Trophoblast cell (in vitro differentiated cells and primary cell): ENCODE data around the gene SMTNL1.
A peak's percentile ranks its signal among the peaks of the same experiment; 100 is the strongest.

Experiments used
- DNase-seq, 2 donors: peaks; one replicate each; pipeline ENCODE4 v3.0.0-alpha.2; 2016
- H2AFZ ChIP-seq: 2 replicates; pipeline ENCODE4 v1.6.1; 2013; ENCODE audit warnings: low read length, moderate library complexity, mild to moderate bottlenecking; ENCODE audit not compliant: insufficient read depth, poor library complexity
- H2AK5ac ChIP-seq: 2 replicates; pipeline ENCODE4 v1.6.1; 2013; ENCODE audit warnings: mild to moderate bottlenecking, low read length
- H2BK120ac ChIP-seq: 2 replicates; pipeline ENCODE4 v1.6.1; 2013; ENCODE audit warnings: low read length, mild to moderate bottlenecking, moderate library complexity; ENCODE audit not compliant: insufficient read depth, poor library complexity
- H2BK12ac ChIP-seq: 2 replicates; pipeline ENCODE4 v1.6.1; 2013; ENCODE audit warnings: mild to moderate bottlenecking, low read length, moderate library complexity
- H2BK5ac ChIP-seq: 2 replicates; pipeline ENCODE4 v1.6.1; 2013; ENCODE audit warnings: low read length, low read depth, moderate library complexity, mild to moderate bottlenecking; ENCODE audit not compliant: poor library complexity
- H3K14ac ChIP-seq: 2 replicates; pipeline ENCODE4 v1.6.1; 2013; ENCODE audit warnings: mild to moderate bottlenecking, low read length
- H3K18ac ChIP-seq: 2 replicates; pipeline ENCODE4 v1.6.1; 2013; ENCODE audit warnings: mild to moderate bottlenecking, low read length
- H3K23ac ChIP-seq: 2 replicates; pipeline ENCODE4 v1.6.1; 2013; ENCODE audit warnings: low read length
- H3K27ac ChIP-seq: 2 replicates; pipeline ENCODE4 v1.5.1; 2013; ENCODE audit warnings: low read depth, mild to moderate bottlenecking, inconsistent platforms, low read length, moderate library complexity
- H3K27me3 ChIP-seq: 2 replicates; pipeline ENCODE4 v1.6.1; 2013; ENCODE audit warnings: inconsistent platforms, mild to moderate bottlenecking, low read length, moderate library complexity; ENCODE audit not compliant: insufficient read depth
- H3K36me3 ChIP-seq, 2 experiments: 1 replicate in 1 of 2; 2 replicates in 1 of 2; pipeline ENCODE4 v1.6.1; 2013; ENCODE audit warnings: low read length in 2 of 2, mild to moderate bottlenecking in 2 of 2, moderate library complexity in 1 of 2; ENCODE audit not compliant: insufficient read depth in 2 of 2, control insufficient read depth in 1 of 2
- H3K4ac ChIP-seq: 2 replicates; pipeline ENCODE4 v1.6.1; 2013; ENCODE audit warnings: low read depth, mild to moderate bottlenecking, low read length, moderate library complexity
- H3K4me1 ChIP-seq, 2 experiments: 1 replicate in 1 of 2; 2 replicates in 1 of 2; pipeline ENCODE4 v1.6.1; 2013; ENCODE audit warnings: low read length in 2 of 2, mild to moderate bottlenecking in 2 of 2, moderate library complexity in 1 of 2; ENCODE audit not compliant: insufficient read depth in 2 of 2, control insufficient read depth in 1 of 2
- H3K4me2 ChIP-seq: 2 replicates; pipeline ENCODE4 v1.6.1; 2013; ENCODE audit warnings: inconsistent platforms, mild to moderate bottlenecking, low read length, moderate library complexity
- H3K4me3 ChIP-seq: 2 replicates; pipeline ENCODE4 v1.5.1; 2013; ENCODE audit warnings: mild to moderate bottlenecking, low read depth, low read length, inconsistent platforms
- H3K79me1 ChIP-seq: one replicate; pipeline ENCODE4 v1.6.1; 2013; ENCODE audit warnings: low read length
- H3K79me2 ChIP-seq: 2 replicates; pipeline ENCODE4 v1.6.1; 2013; ENCODE audit warnings: low read length, mild to moderate bottlenecking; ENCODE audit not compliant: control insufficient read depth, insufficient read depth, poor library complexity
- H3K9ac ChIP-seq: 2 replicates; pipeline ENCODE4 v1.6.1; 2013; ENCODE audit warnings: mild to moderate bottlenecking, low read length
- H3K9me3 ChIP-seq: 2 replicates; pipeline ENCODE4 v1.6.1; 2013; ENCODE audit warnings: low read depth, mild to moderate bottlenecking, control low read depth, inconsistent platforms, low read length; ENCODE audit not compliant: insufficient read depth
- H4K12ac ChIP-seq: 2 replicates; pipeline ENCODE4 v1.6.1; 2013; ENCODE audit warnings: low read depth, mild to moderate bottlenecking, low read length, moderate library complexity
- H4K8ac ChIP-seq: 2 replicates; pipeline ENCODE4 v1.6.1; 2013; ENCODE audit warnings: low read depth, mild to moderate bottlenecking, low read length, moderate library complexity
- H4K91ac ChIP-seq: one replicate; pipeline ENCODE4 v1.6.1; 2013; ENCODE audit warnings: low read depth, mild to moderate bottlenecking, low read length, moderate library complexity
- WGBS: extraction: QIAGEN DNeasy Blood & Tissue Kit; methylation state at CpG from one replicate; pipeline ENCODE4 v1.1.7; 2013; ENCODE audit warnings: missing lambda C conversion rate; ENCODE audit not compliant: insufficient read length, insufficient coverage; ENCODE audit errors: extremely low coverage; 5-methylcytosine and 5-hydroxymethylcytosine counted together

The SMTNL1 gene

DNA sequence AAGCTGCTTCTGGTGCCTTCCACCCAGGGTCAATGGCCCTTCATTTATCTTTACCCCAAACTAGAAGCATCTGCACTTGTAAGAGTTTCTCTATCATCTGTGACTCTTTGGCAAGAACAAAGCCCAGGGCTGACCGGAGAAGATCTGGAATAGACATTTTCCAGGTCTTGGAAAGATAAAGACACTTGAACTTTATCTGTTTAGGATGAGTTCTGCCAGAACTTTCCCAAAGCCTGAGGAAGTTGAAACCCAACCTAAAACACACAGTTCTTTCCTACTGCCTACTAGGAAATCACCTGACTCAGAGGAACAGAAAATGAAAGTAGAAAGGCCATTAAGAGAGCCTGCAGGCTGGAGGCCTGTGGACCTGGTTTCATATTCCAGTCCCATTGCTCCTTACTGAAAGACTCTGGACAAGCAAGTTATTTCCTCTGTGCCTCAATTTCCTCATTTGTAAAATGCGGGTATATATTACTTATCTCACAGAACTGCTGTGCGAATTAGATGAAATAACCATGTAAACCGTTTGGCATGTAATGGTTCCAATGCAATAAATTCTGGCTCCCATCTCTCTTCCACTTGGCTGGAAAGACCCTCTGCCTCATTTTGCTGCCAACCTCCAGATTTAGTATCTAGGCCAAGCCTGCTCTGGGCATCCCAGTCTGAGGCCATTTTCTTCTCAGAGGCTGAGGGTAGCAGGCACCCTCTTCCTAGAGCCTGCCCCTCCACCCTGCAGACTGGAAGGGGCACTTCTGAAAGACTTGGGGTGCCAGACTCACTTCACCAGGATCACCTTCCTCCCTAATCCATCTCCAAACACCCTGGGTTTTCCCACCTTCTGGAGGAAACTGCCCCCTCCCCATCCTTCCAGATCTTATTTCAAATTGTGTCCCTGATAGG, 28.9 kb downstream of the SMTNL1 start:
- no peak overlapping the region for H2BK120ac ChIP-seq
- H2BK12ac ChIP-seq, result no peak overlapping the region
- H3K79me2 ChIP-seq, result no peaks in the 10 kb centered on the region
- H4K12ac ChIP-seq, result no peak overlapping the region
- H3K4me1 ChIP-seq, result peaks cover 0 to 3% of the 10 kb centered on the region in 2 experiments
- H3K4me2 ChIP-seq, result no peak overlapping the region
- H3K36me3 ChIP-seq, result no peaks in the 10 kb centered on the region
- no peak overlapping the region for H3K18ac ChIP-seq
- no peak overlapping the region for H2AK5ac ChIP-seq
- H3K9me3 ChIP-seq, result no peaks in the 10 kb centered on the region
- no peak overlapping the region for H3K23ac ChIP-seq
- no peak overlapping the region for H3K27ac ChIP-seq
- H3K4me3 ChIP-seq, result no peak overlapping the region
- peak in 1 of 2 donors; percentile 51 for DNase-seq
- no peak overlapping the region for H2AFZ ChIP-seq
- H3K9ac ChIP-seq, result no peak overlapping the region
- no peak overlapping the region for H3K14ac ChIP-seq
- peaks cover 2% of the 10 kb centered on the region for H3K79me1 ChIP-seq
- peaks cover 4% of the 10 kb centered on the region for H3K27me3 ChIP-seq
- H4K91ac ChIP-seq, result no peak overlapping the region
- H4K8ac ChIP-seq, result no peak overlapping the region
- H3K4ac ChIP-seq, result no peak overlapping the region
- WGBS, result no CpG with 5 or more reads among the region's 4 CpGs
- no peak overlapping the region for H2BK5ac ChIP-seq

DNA sequence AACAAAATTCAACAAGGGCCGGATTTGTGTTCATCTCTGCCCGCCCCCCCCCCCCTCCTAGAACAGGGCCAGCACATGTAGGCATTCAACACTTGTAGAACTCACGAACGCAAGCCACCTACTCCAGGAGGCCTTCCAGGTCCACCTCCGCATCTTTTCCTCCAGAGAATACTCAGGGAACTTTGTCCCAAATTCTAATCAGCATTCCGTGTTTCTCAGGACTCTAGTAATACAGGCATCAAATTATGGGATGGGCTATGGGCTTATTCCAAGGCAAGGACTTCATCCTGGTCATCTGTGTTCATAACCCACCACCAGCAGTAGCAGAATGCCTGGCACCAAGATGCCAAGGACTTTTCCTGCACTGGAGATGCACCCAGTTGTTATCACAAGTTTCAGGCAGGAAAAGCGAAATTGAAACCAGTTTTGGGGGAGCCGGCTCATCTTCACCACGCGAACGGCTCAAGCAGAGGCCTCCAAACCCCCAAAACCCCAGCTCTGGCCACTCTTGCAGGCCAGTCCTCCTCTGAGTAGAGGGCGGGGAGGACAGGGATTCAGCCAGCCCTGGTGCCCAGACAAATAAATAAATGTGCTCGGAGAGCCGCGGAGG, 29.6 kb downstream of the SMTNL1 start:
- WGBS, result no CpG with 5 or more reads among the region's 15 CpGs
- peak in 1 of 2 donors; percentile 46 for DNase-seq
- H2BK120ac ChIP-seq, result no peak overlapping the region
- no peak overlapping the region for H4K91ac ChIP-seq
- H3K23ac ChIP-seq, result no peak overlapping the region
- H2AK5ac ChIP-seq, result no peak overlapping the region
- no peaks in the 10 kb centered on the region for H3K9me3 ChIP-seq
- H3K4me2 ChIP-seq, result peak overlapping the region; percentile 96
- no peak overlapping the region for H2BK12ac ChIP-seq
- H3K36me3 ChIP-seq, result no peaks in the 10 kb centered on the region
- no peak overlapping the region for H3K9ac ChIP-seq
- H3K27me3 ChIP-seq, result peaks cover 4% of the 10 kb centered on the region
- H3K18ac ChIP-seq, result no peak overlapping the region
- no peak overlapping the region for H3K14ac ChIP-seq
- no peak overlapping the region for H4K8ac ChIP-seq
- peaks cover 0 to 3% of the 10 kb centered on the region in 2 experiments for H3K4me1 ChIP-seq
- H3K79me2 ChIP-seq, result no peaks in the 10 kb centered on the region
- H3K4me3 ChIP-seq, result peak overlapping the region; percentile 32
- no peak overlapping the region for H2AFZ ChIP-seq
- no peak overlapping the region for H3K4ac ChIP-seq
- no peak overlapping the region for H2BK5ac ChIP-seq
- H3K27ac ChIP-seq, result no peak overlapping the region
- no peak overlapping the region for H4K12ac ChIP-seq
- H3K79me1 ChIP-seq, result peaks cover 2% of the 10 kb centered on the region

DNA sequence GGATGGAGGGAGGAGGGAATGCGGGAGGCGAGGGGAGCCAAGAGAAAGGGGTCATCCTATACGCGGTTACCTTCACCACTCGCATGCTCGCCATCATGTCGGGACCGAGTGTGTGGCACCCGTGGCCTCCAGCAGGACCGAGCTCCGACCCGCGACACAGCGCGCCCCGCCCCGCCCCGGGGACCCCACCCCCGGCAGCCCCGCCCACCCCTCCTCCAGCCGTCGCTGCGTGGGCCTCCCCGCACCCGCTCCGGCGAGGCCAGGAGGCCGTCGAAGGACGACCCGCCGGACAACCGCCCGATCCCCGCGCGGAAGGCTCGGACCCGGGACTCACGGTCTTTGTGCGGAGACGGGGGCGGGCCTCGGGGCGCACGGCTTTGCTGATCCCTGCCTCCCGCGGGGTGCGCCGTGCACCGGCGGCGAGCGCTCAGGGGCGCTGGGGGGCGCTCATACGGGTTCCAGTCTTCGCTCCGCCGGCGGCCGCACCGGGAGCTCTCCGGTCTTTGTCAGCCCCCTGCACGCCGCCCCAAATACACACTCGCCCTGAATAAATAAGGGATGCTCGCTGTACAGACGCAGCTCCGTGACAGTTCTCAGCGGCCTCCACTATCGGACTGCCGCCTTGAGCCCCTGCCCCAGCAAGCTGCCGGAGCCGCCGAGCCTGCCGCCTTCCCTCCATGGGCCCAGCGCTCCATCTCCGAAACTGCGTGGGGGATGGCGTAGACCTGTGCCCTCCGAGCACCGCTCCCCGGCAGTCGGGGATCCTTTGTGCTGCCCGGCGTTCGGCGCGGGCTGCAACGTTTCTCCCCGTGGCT, 30.3 kb downstream of the SMTNL1 start, which contains the start of gene UBE2L6:
UBE2L6 (minus strand) TSS at position 158 of the 815 bp plus-strand sequence; CDS start at position 97, 61 bp downstream.
- Histone ChIP-seq H3K14ac (peak within 1 kb of the TSS; percentile 12), H4K91ac (peak within 1 kb of the TSS; percentile 22), H2BK120ac (no peak within 1 kb of the TSS), H3K79me1 (peaks cover 2% of the 10 kb centered on the region), H3K4me1 (peaks cover 0 to 3% of the 10 kb centered on the region in 2 experiments), H4K8ac (peak within 1 kb of the TSS; percentile 67), H2AK5ac (no peak within 1 kb of the TSS), H4K12ac (peak within 1 kb of the TSS; percentile 70), H3K18ac (no peak within 1 kb of the TSS), H3K23ac (no peak within 1 kb of the TSS), H2BK5ac (no peak within 1 kb of the TSS), H2AFZ (peak within 1 kb of the TSS; percentile 83), H2BK12ac (no peak within 1 kb of the TSS), H3K4me2 (peak within 1 kb of the TSS; percentile 96), H3K79me2 (no peaks in the 10 kb centered on the region), H3K36me3 (no peaks in the 10 kb centered on the region), H3K4ac (no peak within 1 kb of the TSS), H3K27ac (no peak within 1 kb of the TSS), H3K4me3 (peak within 1 kb of the TSS; percentile 78), H3K9ac (no peak within 1 kb of the TSS), H3K27me3 (peaks cover 4% of the 10 kb centered on the region), H3K9me3 (no peaks in the 10 kb centered on the region)
- no CpG with 5 or more reads among the region's 92 CpGs for WGBS
- peak in 1 of 2 donors; percentile 87 for DNase-seq

DNA sequence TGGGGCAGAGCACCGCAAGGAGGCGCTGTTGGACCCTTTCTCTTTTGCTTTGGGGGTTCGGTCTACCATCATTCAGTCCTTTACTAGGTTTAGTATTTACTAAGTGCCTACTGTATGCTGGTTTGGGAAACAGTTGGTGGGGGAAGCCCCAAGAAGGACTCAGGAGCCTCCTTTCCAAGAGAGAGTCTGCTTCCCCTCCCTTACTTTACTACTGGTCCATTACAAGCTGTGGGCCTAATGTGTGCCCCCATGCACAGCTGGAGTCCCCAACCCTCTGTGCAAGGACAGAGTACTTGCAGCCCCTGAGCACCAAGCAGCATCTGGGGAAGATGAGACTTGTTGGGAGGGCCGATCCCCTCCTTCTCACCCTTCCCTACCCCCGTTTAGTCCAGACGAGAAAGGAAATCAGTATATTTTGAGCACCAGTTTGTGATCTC, 31.0 kb downstream of the SMTNL1 start:
- H2BK12ac ChIP-seq, result no peak overlapping the region
- no peak overlapping the region for H2AK5ac ChIP-seq
- no peak overlapping the region for H3K14ac ChIP-seq

More for the DNA sequence above, 31.0 kb downstream of the SMTNL1 start:
- WGBS, result no CpG with 5 or more reads among the region's 6 CpGs
- H4K91ac ChIP-seq, result no peak overlapping the region
- H2AFZ ChIP-seq, result no peak overlapping the region
- no peak overlapping the region for H2BK5ac ChIP-seq
- H3K9me3 ChIP-seq, result no peaks in the 10 kb centered on the region
- H3K4ac ChIP-seq, result no peak overlapping the region
- H3K36me3 ChIP-seq, result no peaks in the 10 kb centered on the region
- H3K23ac ChIP-seq, result no peak overlapping the region
- H3K4me3 ChIP-seq, result no peak overlapping the region
- H4K8ac ChIP-seq, result no peak overlapping the region
- no peaks in the 10 kb centered on the region for H3K79me2 ChIP-seq
- H3K27ac ChIP-seq, result no peak overlapping the region
- peaks cover 4% of the 10 kb centered on the region for H3K27me3 ChIP-seq
- H4K12ac ChIP-seq, result no peak overlapping the region
- no peak overlapping the region for H2BK120ac ChIP-seq
- peaks cover 0 to 3% of the 10 kb centered on the region in 2 experiments for H3K4me1 ChIP-seq
- peaks cover 2% of the 10 kb centered on the region for H3K79me1 ChIP-seq
- no peak overlapping the region for H3K9ac ChIP-seq
- DNase-seq, result peak in 1 of 2 donors; percentile 70
- H3K18ac ChIP-seq, result no peak overlapping the region
- H3K4me2 ChIP-seq, result peak overlapping the region; percentile 96
